Calu3 (cell line): ENCODE measurements around the gene PTPRC. TPM values are rescaled to one million over a fixed set of nuclear protein-coding genes. Genes with fewer than 3 reads are reported as not detected.

Experiments
- BruUV-seq: library from RNA; stranded (reverse); fragments of 400-500 nt; replicated peaks from 2 replicates; lab custom pipeline; 2021; lab: Mats Ljungman, UMichigan
- CTCF ChIA-PET: fragments of 300-600 bp; sonication (Branson Sonifier 250); formaldehyde crosslinking; loops from one replicate; lab custom pipeline; 2022; ENCODE audit warnings: antibody characterized with exemption; lab: Charles Lee
- DNase-seq: peaks from one replicate; pipeline ENCODE4 v3.0.0; 2022
- H3K27ac Mint-ChIP-seq: one replicate; pipeline ENCODE4 v1.8.0; 2022; ENCODE audit warnings: mixed read lengths; ENCODE audit not compliant: unreplicated experiment
- H3K27me3 Mint-ChIP-seq: one replicate; pipeline ENCODE4 v1.8.0; 2022; ENCODE audit warnings: mixed read lengths; ENCODE audit not compliant: unreplicated experiment
- H3K36me3 Mint-ChIP-seq: one replicate; pipeline ENCODE4 v1.8.0; 2022; ENCODE audit warnings: mild to moderate bottlenecking, moderate library complexity, mixed read lengths; ENCODE audit not compliant: insufficient read depth, unreplicated experiment
- H3K4me1 Mint-ChIP-seq: one replicate; pipeline ENCODE4 v1.8.0; 2022; ENCODE audit warnings: mild to moderate bottlenecking, low read depth, mixed read lengths; ENCODE audit not compliant: unreplicated experiment
- H3K4me3 Mint-ChIP-seq: one replicate; pipeline ENCODE4 v1.8.0; 2022; ENCODE audit warnings: mild to moderate bottlenecking, low read depth, moderate library complexity, mixed read lengths; ENCODE audit not compliant: unreplicated experiment
- H3K9me3 Mint-ChIP-seq: one replicate; pipeline ENCODE4 v1.8.0; 2022; ENCODE audit warnings: low read depth, mixed read lengths; ENCODE audit not compliant: unreplicated experiment
- CTCF ChIP-seq: fragments of 200-600 bp; IDR thresholded peaks from one replicate; pipeline ENCODE4 v1.8.0; 2022; ENCODE audit warnings: antibody characterized with exemption; ENCODE audit not compliant: unreplicated experiment
- intact Hi-C: fragments of 100-400 bp; cut with micrococcal nuclease; formaldehyde crosslinking; loops from one replicate; pipeline ENCODE4 v1.10.0; 2022; ENCODE audit not compliant: unreplicated experiment
- total RNA-seq: library from RNA; stranded (reverse); gene quantifications from 2 replicates; pipeline ENCODE4 v1.2.3, GENCODE V29; 2022

PTPRC gene
- total RNA-seq, 1 experiment from 2014 or later, result not detected

- no TSS peak for BruUV-seq
- no peaks in the 10 kb centered on the region for H3K36me3 Mint-ChIP-seq
- H3K9me3 Mint-ChIP-seq, result no peaks in the 10 kb centered on the region
- DNase-seq, result no peak
- TF ChIP-seq CTCF, result no peak
- H3K27me3 Mint-ChIP-seq, result no peaks in the 10 kb centered on the region
- no peak overlapping the region for H3K27ac Mint-ChIP-seq
- no peaks in the 10 kb centered on the region for H3K4me1 Mint-ChIP-seq
- intact Hi-C loops, result no loop called here
- CTCF ChIA-PET, result no interaction called here
- no peak overlapping the region for H3K4me3 Mint-ChIP-seq
These were observed 5.0 kb downstream of the PTPRC start for GRCh38 chr1:198643808-198644207.

GRCh38 chr1:198647055-198647454 is 8.2 kb downstream of the PTPRC start:
- CTCF ChIA-PET, result no interaction called here
- Mint-ChIP-seq H3K27ac (no peak overlapping the region), H3K4me3 (no peak overlapping the region), H3K36me3 (no peaks in the 10 kb centered on the region), H3K9me3 (no peaks in the 10 kb centered on the region), H3K27me3 (no peaks in the 10 kb centered on the region), H3K4me1 (peaks cover 9% of the 10 kb centered on the region)
- TF ChIP-seq CTCF, result no peak
- DNase-seq, result no peak
- intact Hi-C loops, result no loop called here
- no TSS peak for BruUV-seq

- no peaks in the 10 kb centered on the region for H3K9me3 Mint-ChIP-seq
- intact Hi-C loops, result no loop called here
- H3K36me3 Mint-ChIP-seq, result no peaks in the 10 kb centered on the region
- no peak overlapping the region for H3K4me3 Mint-ChIP-seq
- H3K4me1 Mint-ChIP-seq, result peaks cover 9% of the 10 kb centered on the region
- BruUV-seq, result no TSS peak
- TF ChIP-seq CTCF, result no peak
- no peak overlapping the region for H3K27ac Mint-ChIP-seq
- CTCF ChIA-PET, result no interaction called here
- DNase-seq, result no peak
- no peaks in the 10 kb centered on the region for H3K27me3 Mint-ChIP-seq
These were observed 9.8 kb downstream of the PTPRC start for GRCh38 chr1:198648592-198648991.

GRCh38 chr1:198649232-198649967 is 10.6 kb downstream of the PTPRC start:
- peaks cover 9% of the 10 kb centered on the region for H3K4me1 Mint-ChIP-seq
- TF ChIP-seq CTCF, result no peak
- DNase-seq, result no peak

More at GRCh38 chr1:198649232-198649967, 10.6 kb downstream of the PTPRC start:
- no TSS peak for BruUV-seq
- no peak overlapping the region for H3K27ac Mint-ChIP-seq
- no peaks in the 10 kb centered on the region for H3K27me3 Mint-ChIP-seq
- CTCF ChIA-PET, result no interaction called here
- no peaks in the 10 kb centered on the region for H3K9me3 Mint-ChIP-seq
- intact Hi-C loops, result no loop called here
- no peaks in the 10 kb centered on the region for H3K36me3 Mint-ChIP-seq
- H3K4me3 Mint-ChIP-seq, result no peak overlapping the region
